K562 (cell line): Measurements from ENCODE around the gene STAU1. TPM values are rescaled to one million over a fixed set of nuclear protein-coding genes. Genes with fewer than 3 reads are reported as not detected.

Experiments
- ATAC-seq: fragments of 200-7000 bp; cut with Tn5 transposase; 3 replicates; pipeline ENCODE4 v1.9.1; 2020; ENCODE audit warnings: moderate library complexity
- BruUV-seq: library from RNA; stranded (reverse); fragments of 400-500 nt; replicated peaks from 2 replicates; lab custom pipeline; 2021; lab: Mats Ljungman, UMichigan
- CTCF ChIA-PET: fragments of 300-600 bp; formaldehyde crosslinking; extraction: SDS; loops from one replicate; lab custom pipeline; 2021; ENCODE audit warnings: low intra/inter-chr PET ratio; lab: Yijun Ruan, JAX
- POLR2A ChIA-PET: fragments of 300-600, 350-650 bp; sonication (Branson Sonifier 250); formaldehyde crosslinking; extraction: SDS; loops from one replicate; lab custom pipeline; 2021; ENCODE audit warnings: antibody characterized with exemption, inconsistent platforms; lab: Yijun Ruan, JAX
- DNase-seq, 4 experiments: peaks; one replicate each; pipeline versions ENCODE4 v3.0.0 to v3.0.0-alpha.2; 2011 to 2018; ENCODE audit warnings: low spot score in 3 of 4, mixed read lengths in 3 of 4; ENCODE audit errors: extremely low read depth in 1 of 4
- FAIRE-seq: peaks from 2 replicates; lab custom pipeline; 2011; peaks lifted over from hg19 to GRCh38; lab: Jason Lieb, UNC
- H2AFZ ChIP-seq: 2 replicates; pipeline ENCODE4 v1.6.0; 2011; ENCODE audit warnings: low read depth, low read length, control low read depth, inconsistent platforms
- H3K27ac ChIP-seq: fragments of 200-600 bp; 3 replicates; pipeline ENCODE4 v1.8.0; 2011; ENCODE audit warnings: low read depth, mild to moderate bottlenecking, control low read depth, inconsistent platforms, low read length, moderate library complexity, mixed read lengths; ENCODE audit errors: extremely low read depth
- H3K27me3 ChIP-seq, 2 experiments: fragments of 300-600 bp in 1 of 2; 2 replicates in 1 of 2; 3 replicates in 1 of 2; pipeline versions ENCODE4 v1.6.0 to v1.8.0; 2011; ENCODE audit warnings: inconsistent platforms in 2 of 2, low read length in 2 of 2, mild to moderate bottlenecking in 1 of 2, mixed read lengths in 1 of 2, moderate library complexity in 1 of 2; ENCODE audit not compliant: control insufficient read depth in 2 of 2, insufficient read depth in 2 of 2
- H3K36me3 ChIP-seq: fragments of 300-600 bp; 3 replicates; pipeline ENCODE4 v1.8.0; 2011; ENCODE audit warnings: mild to moderate bottlenecking, low read length, inconsistent platforms; ENCODE audit not compliant: control insufficient read depth, insufficient read depth
- H3K4me1 ChIP-seq, 2 experiments: fragments of 200-600 bp in 1 of 2; replicated peaks in 1 of 2; 2 replicates in 1 of 2; 3 replicates in 1 of 2; pipeline versions ENCODE4 v1.5.1 to v1.8.0; 2011; ENCODE audit warnings: inconsistent platforms in 2 of 2, low read length in 2 of 2, mild to moderate bottlenecking in 1 of 2, mixed read lengths in 1 of 2, moderate library complexity in 1 of 2; ENCODE audit not compliant: control insufficient read depth in 2 of 2, insufficient read depth in 2 of 2
- H3K4me2 ChIP-seq: 2 replicates; pipeline ENCODE4 v1.6.1; 2011; ENCODE audit warnings: low read length, control low read depth, inconsistent platforms, mixed read lengths; ENCODE audit not compliant: insufficient read depth
- H3K4me3 ChIP-seq: fragments of 200-600 bp; sonication (generic), shearing (Covaris generic); 2 replicates; pipeline ENCODE4 v1.5.1; 2016; ENCODE audit warnings: control low read depth, inconsistent platforms
- H3K79me2 ChIP-seq: fragments of 200-600 bp; 3 replicates; pipeline ENCODE4 v1.8.0; 2011; ENCODE audit warnings: low read length, inconsistent platforms; ENCODE audit not compliant: control insufficient read depth, insufficient read depth
- H3K9ac ChIP-seq, 2 experiments: 2 replicates each; pipeline versions ENCODE4 v1.6.0 to v1.6.1; 2011; ENCODE audit warnings: low read depth in 2 of 2, low read length in 2 of 2, control low read depth in 1 of 2, inconsistent platforms in 1 of 2, mild to moderate bottlenecking in 1 of 2, mixed read lengths in 1 of 2; ENCODE audit not compliant: insufficient read depth in 1 of 2
- H3K9me1 ChIP-seq: one replicate; pipeline ENCODE4 v1.6.0; 2011; ENCODE audit warnings: inconsistent platforms, mild to moderate bottlenecking, low read length, moderate library complexity; ENCODE audit not compliant: control insufficient read depth, insufficient read depth
- H3K9me3 ChIP-seq: replicated peaks from 2 replicates; pipeline ENCODE4 v1.5.1; 2011; ENCODE audit warnings: low read depth, low read length, inconsistent platforms; ENCODE audit not compliant: control insufficient read depth, insufficient read depth
- H4K20me1 ChIP-seq: replicated peaks from 2 replicates; pipeline ENCODE4 v1.6.1; 2011; ENCODE audit warnings: low read length, inconsistent platforms, mixed read lengths; ENCODE audit not compliant: control insufficient read depth, insufficient read depth
- ARHGAP35 ChIP-seq: fragments of 450-650 bp; IDR thresholded peaks from 2 replicates; pipeline ENCODE4 v1.6.1; 2018; ENCODE audit not compliant: partially characterized antibody
- LCOR ChIP-seq: sonication (generic); formaldehyde crosslinking; IDR thresholded peaks from 2 replicates; pipeline ENCODE4 v1.8.0; 2022; ENCODE audit warnings: mild to moderate bottlenecking, missing genetic modification reagents
- POLR2A ChIP-seq: fragments of 450-650 bp; conservative IDR thresholded peaks from 2 replicates; pipeline ENCODE4 v1.6.1; 2016
- TEAD2 ChIP-seq: fragments of 450-650 bp; IDR thresholded peaks from 2 replicates; pipeline ENCODE4 v1.6.1; 2016; ENCODE audit warnings: missing genetic modification characterization, control low read depth, missing compliant biosample characterization
- WGBS: fragments of 100-300 bp; shearing (Covaris generic); methylation state at CpG from one replicate; pipeline ENCODE4 v1.1.6; 2016; ENCODE audit warnings: low coverage, mixed read lengths; ENCODE audit not compliant: insufficient coverage; ENCODE audit errors: missing lambda C conversion rate; 5-methylcytosine and 5-hydroxymethylcytosine counted together
- in situ Hi-C: fragments of 300-500 bp; cut with MboI; formaldehyde crosslinking; loops from 4 replicates; pipeline ENCODE4 v1.15.0; 2018; ENCODE audit warnings: inconsistent platforms, mixed read lengths
- intact Hi-C: fragments of 100-400 bp; cut with micrococcal nuclease; formaldehyde crosslinking; loops from 2 replicates; pipeline ENCODE4 v1.14.2; 2022
- polyA plus RNA-seq, 8 experiments: library from polyadenylated mRNA; depleted of rRNA in 4 of 8; stranded (reverse) in 5 of 8; unstranded in 3 of 8; fragments of >200 nt; fragmentation: Nextera tagmentation in 2 of 8; fragmentation: Illumina TruSeq in 1 of 8; extraction: Ambion mirVana in 2 of 8; extraction: Trizol in 1 of 8; gene quantifications; 2 replicates each; pipeline versions ENCODE4 v1.2.1 to v1.2.3, GENCODE V29; 2011 to 2014; ENCODE audit warnings: inconsistent platforms in 1 of 8, missing spikeins in 1 of 8
- total RNA-seq, 7 experiments: library from RNA; depleted of rRNA in 6 of 7; stranded (reverse); fragments of >200 nt in 6 of 7; fragmentation: Illumina TruSeq in 2 of 7; extraction: Trizol in 2 of 7; gene quantifications; 2 replicates each; pipeline versions ENCODE4 v1.2.1 to v1.2.3, GENCODE V29; 2011 to 2021; ENCODE audit warnings: low replicate concordance in 1 of 7
- TF ChIP-seq, protein P1 (sequence below): fragments of 450-650 bp; IDR thresholded peaks from 2 replicates; pipeline ENCODE4 v1.6.1; 2017; ENCODE audit warnings: antibody characterized with exemption

STAU1 gene
- total and polyA plus RNA-seq, 9 of the 15 experiments (the other 6 are each of a cell fraction or from before 2014, with no cell fraction given), result 18.0 to 106 (median 50.6) TPM

GRCh38 chr20:49133571-49133970, 54.6 kb downstream of the STAU1 start:
- Histone ChIP-seq H3K4me2 (no peak overlapping the region), H3K4me3 (no peak overlapping the region)
- CTCF ChIA-PET, result interaction anchor here (1.1 to 3.0 kb wide), 2 partner anchors 83 to 190 kb away, joined by 3 to 15 read pairs; no protein-coding TSS in a partner anchor
- in situ Hi-C loops, result loop anchor here (5.0 kb wide), 1 partner anchor 84 kb away; the partner anchor contains the start of gene DDX27
- ATAC-seq, result no peak
- no peak for TF ChIP-seq LCOR (CRISPR knock-in tag)
- no peak for TF ChIP-seq ARHGAP35
- TF ChIP-seq, protein P1, sequence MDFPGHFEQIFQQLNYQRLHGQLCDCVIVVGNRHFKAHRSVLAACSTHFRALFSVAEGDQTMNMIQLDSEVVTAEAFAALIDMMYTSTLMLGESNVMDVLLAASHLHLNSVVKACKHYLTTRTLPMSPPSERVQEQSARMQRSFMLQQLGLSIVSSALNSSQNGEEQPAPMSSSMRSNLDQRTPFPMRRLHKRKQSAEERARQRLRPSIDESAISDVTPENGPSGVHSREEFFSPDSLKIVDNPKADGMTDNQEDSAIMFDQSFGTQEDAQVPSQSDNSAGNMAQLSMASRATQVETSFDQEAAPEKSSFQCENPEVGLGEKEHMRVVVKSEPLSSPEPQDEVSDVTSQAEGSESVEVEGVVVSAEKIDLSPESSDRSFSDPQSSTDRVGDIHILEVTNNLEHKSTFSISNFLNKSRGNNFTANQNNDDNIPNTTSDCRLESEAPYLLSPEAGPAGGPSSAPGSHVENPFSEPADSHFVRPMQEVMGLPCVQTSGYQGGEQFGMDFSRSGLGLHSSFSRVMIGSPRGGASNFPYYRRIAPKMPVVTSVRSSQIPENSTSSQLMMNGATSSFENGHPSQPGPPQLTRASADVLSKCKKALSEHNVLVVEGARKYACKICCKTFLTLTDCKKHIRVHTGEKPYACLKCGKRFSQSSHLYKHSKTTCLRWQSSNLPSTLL, result no peak
- no peak for TF ChIP-seq TEAD2 (tag)
- 0 out of 2 replicates have a peak, but pooled peaks have one; percentile 11 for TF ChIP-seq POLR2A
- TF ChIP-seq, all 486 proteins: peak for 1
- H3K27ac ChIP-seq, result no peak overlapping the region
- no peaks in the 10 kb centered on the region for H3K79me2 ChIP-seq
- no peak for FAIRE-seq
- POLR2A ChIA-PET, result interaction anchor here (0.5 to 1.1 kb wide), 3 partner anchors 53 to 397 kb away, joined by 3 read pairs; no protein-coding TSS in a partner anchor
- no peak overlapping the region; a peak in 1 of 4 replicates for H3K9ac ChIP-seq
- 92% methylated on average over 3 of the region's 3 CpGs for WGBS
- peaks cover 62% of the 10 kb centered on the region for H3K36me3 ChIP-seq
- no peaks in the 10 kb centered on the region for H3K9me3 ChIP-seq
- no peaks in the 10 kb centered on the region for H3K9me1 ChIP-seq
- DNase-seq, result no peak
- no TSS peak for BruUV-seq
- peaks cover 3 to 6% of the 10 kb centered on the region in 2 experiments; a peak in 2 of 5 replicates for H3K4me1 ChIP-seq
- intact Hi-C loops, result loop anchor here (1.0 kb wide), 2 partner anchors 84 to 190 kb away; no protein-coding TSS in a partner anchor
- no peak overlapping the region for H2AFZ ChIP-seq
- no peaks in the 10 kb centered on the region for H3K27me3 ChIP-seq
- H4K20me1 ChIP-seq, result no peaks in the 10 kb centered on the region; the same call in 1 of the 2 replicates
